DOHH2 (cell line): ENCODE measurements around the gene TRAF5.

Source experiments
- H3F3A ChIP-seq: fragments of 200-600 bp; sonication (generic), shearing (Covaris generic); 2 replicates; pipeline ENCODE4 v1.6.0; 2016; ENCODE audit warnings: antibody characterized with exemption, mild to moderate bottlenecking; ENCODE audit not compliant: control insufficient read depth, insufficient read depth
- H3K27ac ChIP-seq: fragments of 200-600 bp; sonication (generic); 2 replicates; pipeline ENCODE4 v1.5.1; 2014; ENCODE audit warnings: low read depth, mild to moderate bottlenecking, low read length, moderate library complexity
- H3K27me3 ChIP-seq: fragments of 200-600 bp; sonication (generic); 2 replicates; pipeline ENCODE4 v1.6.1; 2014; ENCODE audit warnings: mild to moderate bottlenecking, low read length, mixed read lengths; ENCODE audit not compliant: control insufficient read depth
- H3K36me3 ChIP-seq: fragments of 200-600 bp; sonication (generic); 2 replicates; pipeline ENCODE4 v1.6.1; 2014; ENCODE audit warnings: mild to moderate bottlenecking, low read length, moderate library complexity, mixed read lengths; ENCODE audit not compliant: control insufficient read depth
- H3K4me1 ChIP-seq: fragments of 200-600 bp; sonication (generic); 2 replicates; pipeline ENCODE4 v1.6.1; 2014; ENCODE audit warnings: mild to moderate bottlenecking, low read length, mixed read lengths; ENCODE audit not compliant: control insufficient read depth
- H3K4me2 ChIP-seq: fragments of 200-600 bp; sonication (generic); 2 replicates; pipeline ENCODE4 v1.6.0; 2014; ENCODE audit warnings: mild to moderate bottlenecking, low read length, moderate library complexity
- H3K4me3 ChIP-seq: fragments of 200-600 bp; sonication (generic); 2 replicates; pipeline ENCODE4 v1.5.1; 2014; ENCODE audit warnings: mild to moderate bottlenecking, low read length, mixed read lengths
- H3K79me2 ChIP-seq: fragments of 200-600 bp; sonication (generic); 2 replicates; pipeline ENCODE4 v1.6.1; 2014; ENCODE audit warnings: mild to moderate bottlenecking, low read length, mixed read lengths; ENCODE audit not compliant: control insufficient read depth
- H3K9me2 ChIP-seq: fragments of 200-600 bp; sonication (generic); replicated peaks from 2 replicates; pipeline ENCODE4 v1.6.1; 2014; ENCODE audit warnings: mild to moderate bottlenecking, low read length, mixed read lengths; ENCODE audit not compliant: control insufficient read depth
- H3K9me3 ChIP-seq: fragments of 200-600 bp; sonication (generic); 2 replicates; pipeline ENCODE4 v1.6.1; 2014; ENCODE audit warnings: antibody characterized with exemption, low read length, mixed read lengths; ENCODE audit not compliant: control insufficient read depth, insufficient read depth
- H4K20me1 ChIP-seq: fragments of 200-600 bp; sonication (generic); 2 replicates; pipeline ENCODE4 v1.6.0; 2014; ENCODE audit warnings: low read depth, mild to moderate bottlenecking, antibody characterized with exemption, low read length, moderate library complexity; ENCODE audit not compliant: control insufficient read depth, insufficient read depth
- EZH2phosphoT487 ChIP-seq: fragments of 200-600 bp; sonication (generic); IDR thresholded peaks from 2 replicates; pipeline ENCODE4 v1.6.1; 2017; ENCODE audit warnings: borderline replicate concordance, mild to moderate bottlenecking, antibody characterized with exemption, low read length, moderate library complexity, mixed read lengths
- TF ChIP-seq, protein P1 (sequence below): fragments of 200-600 bp; sonication (generic); IDR thresholded peaks from one replicate; pipeline ENCODE4 v1.5.1; 2014; ENCODE audit warnings: antibody characterized with exemption, mild to moderate bottlenecking, low read depth, low read length; ENCODE audit not compliant: poor library complexity, severe bottlenecking

The TRAF5 gene

GRCh38 chr1:211379446-211379845 is 52.8 kb downstream of the TRAF5 start:
- H3K36me3 ChIP-seq = peaks cover 24% of the 10 kb centered on the region
- H3K27me3 ChIP-seq = no peaks in the 10 kb centered on the region
- no peaks in the 10 kb centered on the region for H3K9me3 ChIP-seq
- peaks cover 17% of the 10 kb centered on the region for H3K4me1 ChIP-seq
- no peak overlapping the region for H3K4me3 ChIP-seq
- no peaks in the 10 kb centered on the region for H4K20me1 ChIP-seq
- no peak overlapping the region for H3K27ac ChIP-seq
- peaks cover 16% of the 10 kb centered on the region for H3K79me2 ChIP-seq
- no peaks in the 10 kb centered on the region for H3K9me2 ChIP-seq
- H3K4me2 ChIP-seq = no peak overlapping the region
- no peak for TF ChIP-seq EZH2phosphoT487
- TF ChIP-seq, protein P1, sequence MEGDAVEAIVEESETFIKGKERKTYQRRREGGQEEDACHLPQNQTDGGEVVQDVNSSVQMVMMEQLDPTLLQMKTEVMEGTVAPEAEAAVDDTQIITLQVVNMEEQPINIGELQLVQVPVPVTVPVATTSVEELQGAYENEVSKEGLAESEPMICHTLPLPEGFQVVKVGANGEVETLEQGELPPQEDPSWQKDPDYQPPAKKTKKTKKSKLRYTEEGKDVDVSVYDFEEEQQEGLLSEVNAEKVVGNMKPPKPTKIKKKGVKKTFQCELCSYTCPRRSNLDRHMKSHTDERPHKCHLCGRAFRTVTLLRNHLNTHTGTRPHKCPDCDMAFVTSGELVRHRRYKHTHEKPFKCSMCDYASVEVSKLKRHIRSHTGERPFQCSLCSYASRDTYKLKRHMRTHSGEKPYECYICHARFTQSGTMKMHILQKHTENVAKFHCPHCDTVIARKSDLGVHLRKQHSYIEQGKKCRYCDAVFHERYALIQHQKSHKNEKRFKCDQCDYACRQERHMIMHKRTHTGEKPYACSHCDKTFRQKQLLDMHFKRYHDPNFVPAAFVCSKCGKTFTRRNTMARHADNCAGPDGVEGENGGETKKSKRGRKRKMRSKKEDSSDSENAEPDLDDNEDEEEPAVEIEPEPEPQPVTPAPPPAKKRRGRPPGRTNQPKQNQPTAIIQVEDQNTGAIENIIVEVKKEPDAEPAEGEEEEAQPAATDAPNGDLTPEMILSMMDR = no peak
- H3F3A ChIP-seq = peaks cover 19% of the 10 kb centered on the region

- no peaks in the 10 kb centered on the region for H4K20me1 ChIP-seq
- H3K27me3 ChIP-seq = no peaks in the 10 kb centered on the region
- no peak for TF ChIP-seq EZH2phosphoT487
- TF ChIP-seq, protein P1 = no peak
- no peak overlapping the region for H3K27ac ChIP-seq
- no peaks in the 10 kb centered on the region for H3K9me3 ChIP-seq
- peaks cover 19% of the 10 kb centered on the region for H3F3A ChIP-seq
- H3K4me2 ChIP-seq = peak overlapping the region; percentile 87
- no peaks in the 10 kb centered on the region for H3K9me2 ChIP-seq
- H3K79me2 ChIP-seq = peaks cover 19% of the 10 kb centered on the region
- H3K4me1 ChIP-seq = peaks cover 17% of the 10 kb centered on the region
- peak overlapping the region; percentile 96 for H3K4me3 ChIP-seq
- peaks cover 5% of the 10 kb centered on the region; the same call in 1 of the 2 replicates for H3K36me3 ChIP-seq
Observed at GRCh38 chr1:211381481-211382181, 55.0 kb downstream of the TRAF5 start.

- peaks cover 19% of the 10 kb centered on the region for H3K79me2 ChIP-seq
Observed at GRCh38 chr1:211382182-211382713, 55.6 kb downstream of the TRAF5 start.

More at GRCh38 chr1:211382182-211382713, 55.6 kb downstream of the TRAF5 start:
- Histone ChIP-seq H3K4me2 (peak overlapping the region; percentile 87), H3K4me1 (peaks cover 17% of the 10 kb centered on the region), H3F3A (peaks cover 19% of the 10 kb centered on the region), H3K27me3 (no peaks in the 10 kb centered on the region), H4K20me1 (no peaks in the 10 kb centered on the region), H3K9me2 (no peaks in the 10 kb centered on the region), H3K9me3 (no peaks in the 10 kb centered on the region), H3K4me3 (peak overlapping the region; percentile 96), H3K27ac (peak overlapping the region; percentile 47), H3K36me3 (peaks cover 3% of the 10 kb centered on the region; the same call in 1 of the 2 replicates)
- TF ChIP-seq, protein P1 = no peak
- TF ChIP-seq EZH2phosphoT487 = no peak
